GM12872 (cell line): Measurements from ENCODE around the gene RNF126.

Source experiments
- TF ChIP-seq, protein P1 (sequence below): IDR thresholded peaks from 3 replicates; pipeline ENCODE4 v1.5.1; 2011; ENCODE audit warnings: low read depth, mild to moderate bottlenecking, low read length, moderate library complexity; ENCODE audit not compliant: insufficient read depth

The RNF126 gene

GRCh38 chr19:628168-628567 is 34.8 kb downstream of the RNF126 start:
- TF ChIP-seq, protein P1, sequence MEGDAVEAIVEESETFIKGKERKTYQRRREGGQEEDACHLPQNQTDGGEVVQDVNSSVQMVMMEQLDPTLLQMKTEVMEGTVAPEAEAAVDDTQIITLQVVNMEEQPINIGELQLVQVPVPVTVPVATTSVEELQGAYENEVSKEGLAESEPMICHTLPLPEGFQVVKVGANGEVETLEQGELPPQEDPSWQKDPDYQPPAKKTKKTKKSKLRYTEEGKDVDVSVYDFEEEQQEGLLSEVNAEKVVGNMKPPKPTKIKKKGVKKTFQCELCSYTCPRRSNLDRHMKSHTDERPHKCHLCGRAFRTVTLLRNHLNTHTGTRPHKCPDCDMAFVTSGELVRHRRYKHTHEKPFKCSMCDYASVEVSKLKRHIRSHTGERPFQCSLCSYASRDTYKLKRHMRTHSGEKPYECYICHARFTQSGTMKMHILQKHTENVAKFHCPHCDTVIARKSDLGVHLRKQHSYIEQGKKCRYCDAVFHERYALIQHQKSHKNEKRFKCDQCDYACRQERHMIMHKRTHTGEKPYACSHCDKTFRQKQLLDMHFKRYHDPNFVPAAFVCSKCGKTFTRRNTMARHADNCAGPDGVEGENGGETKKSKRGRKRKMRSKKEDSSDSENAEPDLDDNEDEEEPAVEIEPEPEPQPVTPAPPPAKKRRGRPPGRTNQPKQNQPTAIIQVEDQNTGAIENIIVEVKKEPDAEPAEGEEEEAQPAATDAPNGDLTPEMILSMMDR, result peak; percentile 37; the same call in 2 of the 3 replicates

- TF ChIP-seq, protein P1, result no peak
Observed at GRCh38 chr19:625257-625656, 37.8 kb downstream of the RNF126 start.

DNA sequence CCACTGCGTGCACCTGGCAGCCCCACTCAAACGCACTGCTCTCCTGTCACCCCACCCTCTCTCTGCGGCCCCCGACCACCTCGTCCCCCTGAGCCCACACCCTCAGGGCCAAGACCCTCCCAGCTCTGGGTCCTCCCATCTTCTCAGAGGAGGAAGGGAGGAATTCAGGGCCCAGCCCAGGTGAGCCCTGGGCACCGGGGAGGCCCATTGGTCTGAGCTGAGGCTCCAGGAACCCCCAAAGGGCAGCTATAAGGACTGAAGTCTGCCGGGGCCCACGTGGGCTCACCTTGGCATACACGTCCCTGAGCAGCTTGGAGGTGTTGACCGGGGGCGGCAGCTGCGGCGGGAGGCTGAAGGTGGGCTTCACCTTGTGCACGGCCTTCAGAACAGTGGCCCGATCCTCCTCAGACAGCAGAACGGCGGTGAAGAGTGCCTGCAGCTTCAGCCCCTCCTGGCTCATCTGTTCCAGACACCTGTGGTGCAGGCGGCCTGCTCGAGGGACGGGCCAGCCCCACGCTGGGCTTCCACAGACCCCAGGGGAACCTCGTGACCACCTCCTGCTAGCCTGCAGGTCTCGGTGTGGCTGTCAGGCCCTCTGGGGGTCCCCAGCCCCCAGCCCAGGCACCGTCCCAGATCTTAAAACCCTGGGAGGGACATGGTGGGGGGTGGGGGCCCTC is 38.4 kb downstream of the RNF126 start:
- TF ChIP-seq, protein P1, result no peak

- TF ChIP-seq, protein P1, result no peak
Observed at GRCh38 chr19:623974-624373, 39.0 kb downstream of the RNF126 start.

DNA sequence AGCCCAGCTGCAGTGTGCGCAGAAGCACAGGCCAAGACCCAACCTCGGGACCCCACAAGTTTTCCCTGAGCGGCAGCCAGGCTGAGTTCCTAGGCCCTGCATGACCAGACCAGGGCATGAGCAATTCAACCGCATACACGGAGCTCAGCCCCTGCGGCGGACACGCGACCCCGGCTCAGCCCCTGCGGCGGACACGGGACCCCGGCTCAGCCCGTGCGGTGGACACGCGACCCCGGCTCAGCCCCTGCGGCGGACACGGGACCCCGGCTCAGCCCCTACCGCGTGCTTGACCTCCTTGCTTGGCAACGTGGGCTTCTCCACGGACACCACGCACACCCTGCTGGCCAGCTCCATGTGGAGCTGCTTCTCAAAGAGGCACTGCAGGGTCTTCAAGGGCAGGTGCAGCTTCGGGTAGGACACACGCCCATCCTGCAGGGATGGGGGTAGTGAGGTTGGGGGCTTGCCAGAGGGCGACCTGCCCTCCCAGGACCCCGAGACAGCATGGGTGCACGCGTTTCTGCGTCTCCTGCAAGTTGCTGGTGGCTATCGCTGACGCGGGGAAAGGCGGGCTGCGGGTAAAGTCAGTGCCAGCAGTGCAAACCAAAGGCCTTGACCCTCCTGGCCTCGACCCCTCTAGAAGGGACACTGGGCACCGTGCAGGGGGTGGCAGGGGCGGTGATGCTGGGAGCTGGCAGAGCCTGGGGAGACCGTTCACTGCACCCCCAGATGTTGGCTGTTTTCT is 39.7 kb downstream of the RNF126 start:
- TF ChIP-seq, protein P1, result no peak

GRCh38 chr19:622666-623065 is 40.3 kb downstream of the RNF126 start:
- TF ChIP-seq, protein P1, result no peak

- TF ChIP-seq, protein P1, result no peak
Observed at GRCh38 chr19:621819-622218, 41.2 kb downstream of the RNF126 start.
